Measurements from ENCODE around the gene LRAT.

The LRAT gene

GRCh38 chr4:154743683-154744340, at the start of gene LRAT:
Gene LRAT, plus strand, starts transcription at chr4:154744000. Its CDS starts 327 bp downstream, at chr4:154744327.
- no peaks in the 10 kb centered on the region for H4K20me1 ChIP-seq (ENCODE audit: insufficient read depth, low read length)
- H3K9ac ChIP-seq (ENCODE audit: low read length) = no peak within 1 kb of the TSS
- H3K4me3 ChIP-seq (ENCODE audit: low read length) = no peak within 1 kb of the TSS
- H3K4me2 ChIP-seq (ENCODE audit: low read length) = no peak within 1 kb of the TSS
- H3K27ac ChIP-seq (ENCODE audit: low read length) = no peak within 1 kb of the TSS
- H3K36me3 ChIP-seq (replicated peaks; ENCODE audit: low read depth, low read length) = no peaks in the 10 kb centered on the region
- H3K27me3 ChIP-seq (ENCODE audit: low read depth, low read length) = no peaks in the 10 kb centered on the region
- no peak within 1 kb of the TSS for H2AFZ ChIP-seq (ENCODE audit: low read depth, low read length)
- no peaks in the 10 kb centered on the region for H3K79me2 ChIP-seq (ENCODE audit: low read length)
- H3K9me3 ChIP-seq (ENCODE audit: insufficient read depth, low read length) = no peaks in the 10 kb centered on the region
- no peaks in the 10 kb centered on the region for H3K4me1 ChIP-seq (ENCODE audit: low read length)
- no peak for TF ChIP-seq EZH2phosphoT487 (IDR thresholded peaks at IDR 0.05; ENCODE audit: low read depth)
- TF ChIP-seq CTCF (IDR thresholded peaks at IDR 0.05; ENCODE audit: low read depth, low read length) = no peak

- Histone ChIP-seq H3K27me3 (ENCODE audit: low read depth, low read length) (no peaks in the 10 kb centered on the region), H2AFZ (ENCODE audit: low read depth, low read length) (no peak overlapping the region), H3K36me3 (replicated peaks; ENCODE audit: low read depth, low read length) (no peaks in the 10 kb centered on the region), H3K27ac (ENCODE audit: low read length) (no peak overlapping the region), H3K9ac (ENCODE audit: low read length) (no peak overlapping the region), H3K4me3 (ENCODE audit: low read length) (no peak overlapping the region), H3K9me3 (ENCODE audit: insufficient read depth, low read length) (no peaks in the 10 kb centered on the region), H3K4me1 (ENCODE audit: low read length) (no peaks in the 10 kb centered on the region), H4K20me1 (ENCODE audit: insufficient read depth, low read length) (no peaks in the 10 kb centered on the region), H3K4me2 (ENCODE audit: low read length) (no peak overlapping the region), H3K79me2 (ENCODE audit: low read length) (no peaks in the 10 kb centered on the region)
- TF ChIP-seq CTCF (IDR thresholded peaks at IDR 0.05; ENCODE audit: low read depth, low read length) = no peak
- TF ChIP-seq EZH2phosphoT487 (IDR thresholded peaks at IDR 0.05; ENCODE audit: low read depth) = no peak
Observed at GRCh38 chr4:154707877-154708276, 35.9 kb upstream of the LRAT start.

GRCh38 chr4:154709550-154709949, 34.2 kb upstream of the LRAT start:
- Histone ChIP-seq H2AFZ (ENCODE audit: low read depth, low read length) (no peak overlapping the region), H3K9ac (ENCODE audit: low read length) (no peak overlapping the region), H3K79me2 (ENCODE audit: low read length) (no peaks in the 10 kb centered on the region), H3K4me1 (ENCODE audit: low read length) (no peaks in the 10 kb centered on the region), H3K9me3 (ENCODE audit: insufficient read depth, low read length) (no peaks in the 10 kb centered on the region), H3K4me2 (ENCODE audit: low read length) (no peak overlapping the region), H3K27me3 (ENCODE audit: low read depth, low read length) (no peaks in the 10 kb centered on the region), H3K27ac (ENCODE audit: low read length) (no peak overlapping the region), H3K4me3 (ENCODE audit: low read length) (no peak overlapping the region), H4K20me1 (ENCODE audit: insufficient read depth, low read length) (no peaks in the 10 kb centered on the region), H3K36me3 (replicated peaks; ENCODE audit: low read depth, low read length) (no peaks in the 10 kb centered on the region)
- TF ChIP-seq CTCF (IDR thresholded peaks at IDR 0.05; ENCODE audit: low read depth, low read length) = no peak
- TF ChIP-seq EZH2phosphoT487 (IDR thresholded peaks at IDR 0.05; ENCODE audit: low read depth) = no peak

- Histone ChIP-seq H3K4me1 (ENCODE audit: low read length) (no peaks in the 10 kb centered on the region), H3K27me3 (ENCODE audit: low read depth, low read length) (no peaks in the 10 kb centered on the region), H3K27ac (ENCODE audit: low read length) (no peak overlapping the region), H3K4me2 (ENCODE audit: low read length) (no peak overlapping the region), H3K9ac (ENCODE audit: low read length) (no peak overlapping the region), H3K79me2 (ENCODE audit: low read length) (no peaks in the 10 kb centered on the region), H4K20me1 (ENCODE audit: insufficient read depth, low read length) (no peaks in the 10 kb centered on the region), H3K4me3 (ENCODE audit: low read length) (no peak overlapping the region), H2AFZ (ENCODE audit: low read depth, low read length) (no peak overlapping the region), H3K36me3 (replicated peaks; ENCODE audit: low read depth, low read length) (no peaks in the 10 kb centered on the region), H3K9me3 (ENCODE audit: insufficient read depth, low read length) (no peaks in the 10 kb centered on the region)
- TF ChIP-seq CTCF (IDR thresholded peaks at IDR 0.05; ENCODE audit: low read depth, low read length) (no peak), EZH2phosphoT487 (IDR thresholded peaks at IDR 0.05; ENCODE audit: low read depth) (no peak)
Observed at GRCh38 chr4:154711522-154711921, 32.3 kb upstream of the LRAT start.
